B cell (primary cell): Measurements from ENCODE around the gene MTMR4.

Source experiments
- EZH2 ChIP-seq: IDR thresholded peaks from 2 replicates; pipeline ENCODE4 v1.6.1; 2012; ENCODE audit warnings: borderline replicate concordance, low read depth, mild to moderate bottlenecking, moderate library complexity, low read length; ENCODE audit not compliant: insufficient read depth, poor library complexity, severe bottlenecking
- TF ChIP-seq, protein P1 (sequence below): fragments of 200-600 bp; IDR thresholded peaks from one replicate; pipeline ENCODE4 v1.8.0; 2022; ENCODE audit warnings: antibody characterized with exemption, mild to moderate bottlenecking

DNA sequence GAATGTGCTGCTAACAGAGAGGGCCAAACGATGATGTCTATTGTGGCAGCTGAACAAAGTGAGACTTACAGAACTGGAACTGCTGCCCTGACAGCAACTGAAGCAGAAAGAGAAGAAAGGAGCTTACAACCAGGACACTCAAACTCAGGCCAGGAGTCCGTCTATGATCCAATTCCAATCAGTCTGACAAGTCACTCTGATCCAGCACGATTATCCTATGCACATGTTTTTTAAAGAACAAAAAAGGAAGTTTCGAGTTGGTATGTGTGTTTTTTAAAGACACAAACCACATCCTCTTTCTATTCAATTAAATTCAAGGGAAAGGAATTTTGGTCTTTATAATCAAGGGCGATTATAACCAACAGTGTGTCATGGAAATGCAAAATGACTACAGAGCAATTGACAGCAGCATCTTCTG lies 42.4 kb upstream of the MTMR4 start:
- no peak for TF ChIP-seq EZH2
- TF ChIP-seq, protein P1, sequence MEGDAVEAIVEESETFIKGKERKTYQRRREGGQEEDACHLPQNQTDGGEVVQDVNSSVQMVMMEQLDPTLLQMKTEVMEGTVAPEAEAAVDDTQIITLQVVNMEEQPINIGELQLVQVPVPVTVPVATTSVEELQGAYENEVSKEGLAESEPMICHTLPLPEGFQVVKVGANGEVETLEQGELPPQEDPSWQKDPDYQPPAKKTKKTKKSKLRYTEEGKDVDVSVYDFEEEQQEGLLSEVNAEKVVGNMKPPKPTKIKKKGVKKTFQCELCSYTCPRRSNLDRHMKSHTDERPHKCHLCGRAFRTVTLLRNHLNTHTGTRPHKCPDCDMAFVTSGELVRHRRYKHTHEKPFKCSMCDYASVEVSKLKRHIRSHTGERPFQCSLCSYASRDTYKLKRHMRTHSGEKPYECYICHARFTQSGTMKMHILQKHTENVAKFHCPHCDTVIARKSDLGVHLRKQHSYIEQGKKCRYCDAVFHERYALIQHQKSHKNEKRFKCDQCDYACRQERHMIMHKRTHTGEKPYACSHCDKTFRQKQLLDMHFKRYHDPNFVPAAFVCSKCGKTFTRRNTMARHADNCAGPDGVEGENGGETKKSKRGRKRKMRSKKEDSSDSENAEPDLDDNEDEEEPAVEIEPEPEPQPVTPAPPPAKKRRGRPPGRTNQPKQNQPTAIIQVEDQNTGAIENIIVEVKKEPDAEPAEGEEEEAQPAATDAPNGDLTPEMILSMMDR, result no peak
